ENCODE measurements around the gene PHC2. TPM values are rescaled to one million over a fixed set of nuclear protein-coding genes. Genes with fewer than 3 reads are reported as not detected.
A peak's percentile ranks its signal among the peaks of the same experiment; 100 is the strongest.

The PHC2 gene
- total RNA-seq, 1 experiment from 2014 or later: 87.9 TPM

DNA sequence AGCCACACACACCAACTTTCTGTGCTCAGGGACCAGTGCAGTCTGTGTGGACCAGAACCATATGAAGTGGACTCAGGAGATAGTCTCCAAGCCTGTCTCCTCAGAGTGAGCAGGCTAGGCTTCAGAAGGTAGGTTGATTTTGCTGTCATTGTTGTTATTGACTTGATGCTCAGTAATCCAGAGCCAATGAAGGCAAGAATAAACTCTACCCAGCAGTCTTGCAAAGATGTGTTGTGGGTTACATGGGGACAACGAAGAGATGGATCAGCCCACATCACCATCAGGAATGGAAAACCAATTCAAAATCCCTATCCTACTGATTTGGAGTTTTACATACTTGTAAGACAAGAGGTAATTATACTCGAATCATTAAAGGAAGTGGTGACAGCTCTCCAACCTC lies 37.4 kb downstream of the PHC2 start:
- H3K27ac ChIP-seq: no peak overlapping the region
- no peaks in the 10 kb centered on the region for H3K9me3 ChIP-seq (replicated peaks)
- H3K4me3 ChIP-seq: no peak overlapping the region
- H3K4me1 ChIP-seq: peaks cover 25% of the 10 kb centered on the region
- H3K36me3 ChIP-seq: no peaks in the 10 kb centered on the region
- no peaks in the 10 kb centered on the region for H3K27me3 ChIP-seq
- DNase-seq: no peak

DNA sequence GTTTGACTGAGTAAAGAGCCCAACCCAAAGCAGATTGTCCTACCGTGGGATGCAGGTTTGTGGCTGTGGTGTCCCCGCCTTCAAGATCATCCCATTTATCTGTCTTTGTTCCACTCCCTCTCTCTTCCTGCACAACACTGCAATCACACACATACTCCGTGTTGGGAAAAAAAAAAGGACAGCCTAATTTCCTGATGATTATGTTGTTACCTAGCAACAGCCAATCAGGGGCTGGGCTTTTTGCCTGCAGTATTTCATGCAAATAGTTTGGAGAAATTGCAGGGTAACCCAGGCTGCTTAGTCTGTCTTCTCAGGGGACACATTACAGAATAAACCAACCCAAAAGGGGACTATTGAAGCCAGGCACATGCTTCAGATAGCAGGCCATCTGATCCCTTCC lies 38.3 kb downstream of the PHC2 start:
- DNase-seq: no peak
- no peaks in the 10 kb centered on the region for H3K36me3 ChIP-seq
- H3K27me3 ChIP-seq: no peaks in the 10 kb centered on the region
- no peaks in the 10 kb centered on the region for H3K9me3 ChIP-seq (replicated peaks)
- H3K4me1 ChIP-seq: peaks cover 28% of the 10 kb centered on the region
- no peak overlapping the region for H3K4me3 ChIP-seq
- H3K27ac ChIP-seq: no peak overlapping the region

DNA sequence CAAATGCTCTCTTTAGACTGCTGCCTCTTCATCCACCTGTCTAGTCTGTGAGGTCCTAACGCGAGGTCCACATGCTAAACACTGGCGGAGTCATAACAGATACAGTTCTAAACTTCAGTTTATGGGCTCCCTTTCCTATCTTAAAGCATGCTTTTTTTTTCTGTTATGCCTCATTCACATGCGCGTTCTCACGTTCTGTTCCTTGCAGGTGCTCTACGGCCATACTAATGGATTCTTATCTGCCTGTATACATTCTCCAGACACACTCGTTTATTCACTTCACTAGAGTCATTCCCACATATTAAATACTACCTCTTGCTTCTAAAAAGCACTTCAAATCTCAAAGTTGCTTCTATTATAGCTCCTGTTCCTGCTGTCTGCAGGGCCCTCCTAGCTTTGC lies 38.7 kb downstream of the PHC2 start:
- H3K9me3 ChIP-seq (replicated peaks): no peaks in the 10 kb centered on the region
- peaks cover 28% of the 10 kb centered on the region for H3K4me1 ChIP-seq
- no peak for DNase-seq
- H3K27ac ChIP-seq: no peak overlapping the region
- H3K4me3 ChIP-seq: no peak overlapping the region
- H3K27me3 ChIP-seq: no peaks in the 10 kb centered on the region
- no peaks in the 10 kb centered on the region for H3K36me3 ChIP-seq

DNA sequence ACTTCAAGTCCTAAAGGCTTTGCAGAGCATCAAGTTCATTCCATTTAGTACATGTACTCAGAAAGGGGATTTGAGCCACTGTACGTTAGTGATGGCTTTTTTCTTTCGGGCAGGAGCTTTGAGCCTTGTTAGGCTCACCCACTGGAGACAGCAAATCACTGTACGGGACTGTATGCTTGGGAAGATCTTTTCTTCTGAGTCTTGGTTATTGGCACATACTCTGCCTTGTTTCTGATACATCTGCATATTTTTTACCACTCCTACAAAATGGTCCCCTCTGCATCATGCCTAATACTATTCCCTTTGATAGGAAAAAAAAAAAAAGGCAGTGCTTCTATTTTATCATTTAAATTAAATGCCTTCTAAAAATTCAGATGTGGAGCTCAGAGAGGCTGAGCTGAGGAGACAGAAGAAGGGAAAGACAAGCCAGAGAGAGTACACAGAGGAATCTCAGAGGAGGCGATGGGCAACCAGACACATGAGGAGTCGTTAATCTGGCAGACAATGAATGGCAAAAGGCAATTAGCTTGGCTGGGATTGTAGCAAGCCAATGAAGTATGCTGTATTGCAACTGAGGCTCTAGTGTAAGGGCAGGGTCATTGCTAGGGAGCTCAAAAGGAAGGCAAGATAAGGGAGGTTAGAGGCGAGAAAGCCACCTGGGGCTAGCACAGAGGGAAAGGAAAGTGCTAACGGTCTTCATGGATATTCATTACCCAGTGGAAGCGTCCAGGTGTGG lies 39.4 kb downstream of the PHC2 start:
- H3K4me1 ChIP-seq: peaks cover 28% of the 10 kb centered on the region
- H3K9me3 ChIP-seq (replicated peaks): no peaks in the 10 kb centered on the region
- no peak overlapping the region; the same call in 1 of the 2 replicates for H3K27ac ChIP-seq
- no peak for DNase-seq
- H3K4me3 ChIP-seq: no peak overlapping the region
- H3K36me3 ChIP-seq: no peaks in the 10 kb centered on the region
- no peaks in the 10 kb centered on the region for H3K27me3 ChIP-seq

DNA sequence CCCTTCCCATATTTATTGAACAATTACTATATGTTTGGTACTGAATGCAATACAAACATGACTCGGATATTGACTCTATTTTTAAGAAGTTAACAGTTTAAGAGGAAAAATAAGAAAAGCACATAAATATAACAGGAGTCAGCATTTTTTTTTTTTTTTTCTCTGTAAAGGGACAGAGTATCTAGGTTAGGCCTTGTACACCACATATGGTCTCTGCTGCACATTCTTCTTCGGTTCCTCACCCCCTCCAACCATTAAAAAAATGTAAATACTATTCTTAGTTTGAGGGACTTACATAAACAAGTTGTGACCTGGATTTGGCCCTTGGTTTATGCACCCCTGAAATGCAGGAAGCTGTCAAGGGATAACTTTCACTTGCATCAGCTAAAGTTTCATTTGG lies 40.4 kb downstream of the PHC2 start:
- Histone ChIP-seq H3K4me1 (peaks cover 28% of the 10 kb centered on the region), H3K27me3 (no peaks in the 10 kb centered on the region), H3K9me3 (replicated peaks) (no peaks in the 10 kb centered on the region), H3K4me3 (no peak overlapping the region), H3K36me3 (no peaks in the 10 kb centered on the region), H3K27ac (peak overlapping the region; percentile 81; the same call in 1 of the 2 replicates)
- no peak for DNase-seq

DNA sequence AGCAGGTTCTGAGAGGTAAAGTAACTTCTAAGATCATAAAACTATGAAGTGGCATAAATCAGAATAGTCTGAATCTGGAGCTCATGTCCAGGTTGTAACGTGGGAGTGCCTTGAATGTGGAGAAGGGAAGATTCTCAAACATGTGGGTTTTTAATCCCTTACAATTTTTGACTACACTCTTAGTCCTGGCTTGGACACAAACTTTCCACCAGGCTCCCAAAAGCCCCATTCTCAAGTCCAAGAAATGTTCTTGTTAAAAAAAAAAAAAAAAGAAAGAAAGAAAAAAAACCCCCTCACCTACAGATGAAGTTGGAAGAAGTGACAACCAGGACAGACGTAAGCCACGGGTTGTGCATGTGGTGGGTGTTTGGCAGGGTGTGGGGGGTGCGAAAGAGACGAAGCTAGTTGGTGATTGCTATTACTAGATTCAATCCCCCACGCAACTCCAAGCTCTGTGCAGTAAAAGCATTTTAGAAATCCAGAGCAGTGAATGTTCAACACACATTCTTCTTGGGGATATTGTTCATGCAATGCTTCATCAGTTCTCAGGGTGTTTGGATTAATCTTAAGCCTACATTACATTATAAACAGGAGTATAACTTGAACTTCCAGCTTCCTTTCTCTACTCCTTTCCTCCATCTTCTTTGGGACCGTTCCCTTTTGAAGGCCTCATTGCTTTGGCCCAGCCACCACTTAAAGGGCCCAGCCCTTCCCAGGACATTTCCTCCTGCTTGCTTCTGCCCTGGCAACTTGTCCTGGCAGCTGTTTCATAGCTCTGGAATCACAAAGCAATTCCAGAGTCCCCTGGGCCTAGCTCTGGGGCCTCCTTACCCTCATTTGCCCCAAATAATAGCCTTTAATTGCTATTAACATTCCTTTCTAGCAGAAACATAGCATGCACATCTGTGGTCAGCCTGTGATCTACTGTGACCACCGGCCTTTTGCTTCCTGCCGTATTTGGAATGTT lies 41.8 kb downstream of the PHC2 start:
- Histone ChIP-seq H3K36me3 (no peaks in the 10 kb centered on the region), H3K4me1 (peaks cover 41% of the 10 kb centered on the region), H3K27me3 (no peaks in the 10 kb centered on the region), H3K9me3 (replicated peaks) (no peaks in the 10 kb centered on the region), H3K27ac (peak overlapping the region; percentile 81), H3K4me3 (no peak overlapping the region)
- peak; percentile 91 to 92 for DNase-seq

DNA sequence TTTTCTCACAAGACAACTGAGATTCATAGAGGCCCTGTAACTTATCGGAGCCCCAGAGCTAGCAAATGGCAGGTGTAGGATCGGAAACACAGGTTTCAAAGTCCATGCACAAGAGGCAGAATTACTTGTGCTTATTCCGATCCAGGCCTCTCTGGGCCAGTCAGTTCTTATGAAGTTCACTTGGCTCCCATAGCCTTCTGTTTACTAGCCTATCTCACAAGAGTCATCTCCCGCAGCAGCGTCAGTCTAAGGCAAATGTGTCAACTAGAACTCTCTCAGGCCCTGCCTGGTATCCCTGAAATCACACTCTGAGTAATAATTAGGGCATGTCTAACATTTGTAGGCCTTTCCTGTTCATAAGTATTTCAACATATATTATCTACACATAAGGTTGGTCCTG lies 43.3 kb downstream of the PHC2 start:
- Histone ChIP-seq H3K9me3 (replicated peaks) (no peaks in the 10 kb centered on the region), H3K4me1 (peaks cover 55% of the 10 kb centered on the region), H3K36me3 (no peaks in the 10 kb centered on the region), H3K4me3 (no peak overlapping the region), H3K27ac (no peak overlapping the region), H3K27me3 (no peaks in the 10 kb centered on the region)
- no peak for DNase-seq

DNA sequence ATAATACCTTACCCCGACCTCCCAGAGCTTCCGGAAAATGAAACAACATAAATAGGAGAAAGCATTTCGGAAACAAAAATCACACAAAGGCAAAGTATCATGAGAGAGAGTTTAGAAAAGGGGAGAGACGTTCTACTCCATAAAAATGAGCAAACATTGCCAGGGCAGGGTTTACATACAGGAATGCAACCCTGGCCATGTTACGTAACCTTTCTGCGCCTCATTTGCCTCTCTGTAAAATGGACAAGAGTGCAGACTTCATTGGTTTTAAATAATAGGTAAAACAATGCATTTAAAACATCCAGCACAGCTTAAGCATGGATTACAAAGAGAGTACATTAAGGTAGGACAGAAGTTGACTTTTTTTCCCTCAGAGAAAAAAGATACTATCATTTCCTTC lies 45.6 kb downstream of the PHC2 start:
- peaks cover 64% of the 10 kb centered on the region for H3K4me1 ChIP-seq
- no peaks in the 10 kb centered on the region for H3K36me3 ChIP-seq
- peak overlapping the region; percentile 100; the same call in 1 of the 2 replicates for H3K27ac ChIP-seq
- no peak for DNase-seq
- H3K27me3 ChIP-seq: no peaks in the 10 kb centered on the region
- H3K4me3 ChIP-seq: no peak overlapping the region
- no peaks in the 10 kb centered on the region for H3K9me3 ChIP-seq (replicated peaks)

DNA sequence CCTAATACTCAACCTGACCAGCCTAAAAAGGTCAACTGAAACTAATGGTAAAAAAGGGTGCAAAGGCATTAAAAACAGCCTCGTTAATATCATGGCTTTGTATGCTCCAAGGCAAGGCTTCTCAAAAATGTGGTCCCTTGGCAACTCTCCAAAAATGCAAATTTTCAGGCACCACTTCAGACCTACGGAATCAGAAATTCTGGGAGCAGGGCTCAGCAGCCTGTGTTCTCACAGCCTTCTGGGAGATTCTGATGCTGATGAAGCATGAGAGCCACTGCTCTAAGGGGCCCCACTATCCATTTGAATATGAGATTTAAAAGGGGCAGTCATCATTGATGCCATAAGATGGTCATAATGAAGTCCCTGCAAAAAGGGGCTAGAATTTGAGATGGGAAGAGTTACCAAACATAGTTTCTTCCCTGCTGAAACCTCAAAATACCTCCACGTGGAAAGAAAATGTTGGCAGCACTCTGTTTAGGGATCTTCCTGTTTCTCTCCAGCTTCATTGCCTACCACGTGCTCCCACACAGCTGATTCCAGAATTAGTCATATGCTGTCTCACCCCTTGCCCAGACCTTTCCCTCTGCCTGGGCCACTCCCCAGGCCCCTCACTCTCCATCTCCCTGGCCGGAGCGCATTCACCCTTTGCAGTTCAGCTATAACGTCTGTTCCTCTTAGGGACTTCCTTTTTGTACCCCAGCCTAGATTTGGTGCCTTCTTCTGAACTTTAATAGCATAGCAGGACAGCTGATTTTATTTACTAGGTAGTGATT lies 46.7 kb downstream of the PHC2 start:
- Histone ChIP-seq H3K4me1 (peaks cover 54% of the 10 kb centered on the region), H3K36me3 (no peaks in the 10 kb centered on the region), H3K27me3 (no peaks in the 10 kb centered on the region), H3K27ac (peak overlapping the region; percentile 100), H3K4me3 (peak overlapping the region; percentile 27), H3K9me3 (replicated peaks) (no peaks in the 10 kb centered on the region)
- peak; percentile 82 to 86 for DNase-seq

DNA sequence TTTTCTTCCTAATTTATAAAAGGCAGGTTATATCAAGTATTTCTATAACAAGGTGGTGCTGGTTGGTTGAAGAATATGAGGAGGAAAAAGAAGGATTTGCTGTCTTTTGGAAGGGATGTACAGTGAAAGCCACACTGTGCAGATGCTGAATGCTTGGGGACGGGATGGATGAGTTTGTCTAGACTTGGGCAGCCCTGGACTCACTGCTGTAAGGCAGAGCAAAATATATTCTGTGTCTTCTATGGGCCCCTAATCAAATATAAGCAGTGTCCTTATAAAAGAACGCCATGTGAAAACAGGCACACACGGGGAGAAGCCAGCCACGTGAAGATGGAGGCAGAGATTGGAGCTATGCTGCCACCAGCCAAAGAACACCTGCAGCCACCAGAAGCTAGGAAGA lies 47.4 kb downstream of the PHC2 start:
- peak overlapping the region; percentile 27 for H3K4me3 ChIP-seq
- H3K4me1 ChIP-seq: peaks cover 47% of the 10 kb centered on the region
- H3K27me3 ChIP-seq: no peaks in the 10 kb centered on the region
- H3K9me3 ChIP-seq (replicated peaks): no peaks in the 10 kb centered on the region
- DNase-seq: peak; percentile 29 to 63
- peak overlapping the region; percentile 100 for H3K27ac ChIP-seq
- H3K36me3 ChIP-seq: no peaks in the 10 kb centered on the region

DNA sequence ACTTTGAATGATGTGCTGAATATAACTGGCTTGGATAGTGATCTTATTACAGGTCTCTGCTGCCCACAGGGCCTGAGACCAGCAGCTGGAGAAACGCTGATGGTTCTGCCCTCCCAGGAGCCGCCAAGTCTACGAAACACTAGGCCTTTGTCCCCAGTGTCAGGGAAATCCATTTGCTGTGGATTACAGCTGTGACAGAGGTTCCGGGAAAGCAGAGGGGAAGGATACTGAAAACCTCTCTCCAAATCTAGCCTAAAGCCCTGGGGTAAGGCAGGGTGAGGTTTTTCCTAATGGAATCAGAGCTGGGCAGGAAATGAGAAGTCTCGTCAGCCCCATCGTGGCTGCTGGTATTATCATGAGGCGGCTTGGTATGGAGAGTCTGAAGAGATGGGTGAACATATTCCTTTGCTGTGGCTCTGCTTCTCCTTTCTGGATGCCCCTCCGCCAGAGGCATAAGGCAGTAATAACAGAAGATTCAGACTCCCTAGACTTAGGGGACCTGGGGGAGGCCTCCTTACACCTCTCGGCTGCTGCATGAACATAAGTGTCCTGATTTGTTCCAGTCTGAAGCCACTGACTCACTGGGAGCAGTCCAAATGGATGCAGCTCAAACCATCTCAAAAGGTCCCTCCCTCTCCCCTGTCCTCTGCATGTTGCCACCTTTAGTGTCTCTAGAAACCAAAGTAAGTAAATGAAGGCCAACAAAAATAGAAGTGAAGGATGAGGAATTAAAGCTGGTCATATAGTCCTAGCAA lies 48.1 kb downstream of the PHC2 start:
- Histone ChIP-seq H3K36me3 (no peaks in the 10 kb centered on the region), H3K27ac (peak overlapping the region; percentile 100), H3K27me3 (no peaks in the 10 kb centered on the region), H3K9me3 (replicated peaks) (no peaks in the 10 kb centered on the region), H3K4me3 (peak overlapping the region; percentile 27), H3K4me1 (peaks cover 45% of the 10 kb centered on the region)
- peak; percentile 97 to 99 for DNase-seq

DNA sequence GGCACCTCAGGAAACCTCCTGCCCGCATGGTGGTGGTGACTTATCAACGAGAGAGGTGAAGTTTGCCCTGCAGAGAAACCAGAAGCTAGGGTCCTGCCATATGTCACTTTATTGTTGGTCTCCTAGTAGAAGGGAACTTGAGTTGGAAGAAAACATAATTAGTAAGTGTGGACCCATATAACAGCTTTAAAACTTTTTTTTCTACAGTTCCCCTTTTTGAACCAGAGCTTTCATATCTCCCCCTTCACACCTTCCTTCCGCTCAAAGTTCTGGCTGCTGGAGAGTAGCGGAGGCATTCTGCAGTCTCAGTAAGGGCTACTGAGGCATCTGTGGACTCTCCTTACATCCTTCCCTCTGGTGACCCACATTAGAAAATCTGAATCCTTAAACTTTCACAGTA lies 48.9 kb downstream of the PHC2 start:
- no peaks in the 10 kb centered on the region for H3K9me3 ChIP-seq (replicated peaks)
- H3K27me3 ChIP-seq: no peaks in the 10 kb centered on the region
- H3K4me3 ChIP-seq: peak overlapping the region; percentile 6; the same call in 1 of the 2 replicates
- no peaks in the 10 kb centered on the region for H3K36me3 ChIP-seq
- DNase-seq: no peak
- peak overlapping the region; percentile 100 for H3K27ac ChIP-seq
- peaks cover 45% of the 10 kb centered on the region for H3K4me1 ChIP-seq

DNA sequence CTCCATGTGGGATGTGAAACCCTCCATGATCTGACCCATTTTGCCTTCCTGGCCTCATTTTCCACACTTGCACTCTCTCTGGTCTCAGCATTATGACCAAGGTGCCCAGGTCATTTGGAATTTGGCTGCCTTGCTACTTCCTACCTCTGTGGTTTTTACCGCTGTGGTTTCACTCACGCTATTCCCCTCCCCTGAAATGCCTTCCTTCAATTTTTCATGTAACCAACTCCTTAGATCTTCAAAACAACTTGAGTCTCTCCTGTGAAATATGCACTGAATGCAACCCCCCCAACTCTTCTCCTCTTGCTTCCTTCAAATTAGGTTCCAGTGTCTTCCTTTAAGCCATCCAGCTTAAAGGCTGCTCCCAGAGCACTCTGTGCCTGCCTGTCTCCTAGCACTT lies 50.1 kb downstream of the PHC2 start:
- peak overlapping the region; percentile 100; the same call in 1 of the 2 replicates for H3K27ac ChIP-seq
- no peaks in the 10 kb centered on the region for H3K36me3 ChIP-seq
- H3K4me1 ChIP-seq: peaks cover 45% of the 10 kb centered on the region
- H3K9me3 ChIP-seq (replicated peaks): no peaks in the 10 kb centered on the region
- DNase-seq: no peak
- no peak overlapping the region for H3K4me3 ChIP-seq
- no peaks in the 10 kb centered on the region for H3K27me3 ChIP-seq
